ENCODE results near the gene RTN1. TPM values are rescaled to one million over a fixed set of nuclear protein-coding genes. Genes with fewer than 3 reads are reported as not detected.

RTN1 gene
- total and polyA plus RNA-seq, 12 donors, result 0.40 to 5.5 (median 0.91) TPM

- Histone ChIP-seq H3K4me1 (no peaks in the 10 kb centered on the region), H3K27ac (no peak overlapping the region), H3K9me3 (no peaks in the 10 kb centered on the region), H3K27me3 (no peaks in the 10 kb centered on the region), H3K4me3 (no peak overlapping the region), H3K36me3 (no peaks in the 10 kb centered on the region)
- WGBS, 2 donors, result 65 to 70% methylated on average over 3 of the region's 3 CpGs
- DNase-seq, result no peak
- ATAC-seq, result no peak
- TF ChIP-seq CTCF (IDR thresholded peaks at IDR 0.05), result no peak
- intact Hi-C loops (cut with DNase I), result no loop called here
These were observed 119.0 kb downstream of the RTN1 start for GRCh38 chr14:59751578-59751977.

DNA sequence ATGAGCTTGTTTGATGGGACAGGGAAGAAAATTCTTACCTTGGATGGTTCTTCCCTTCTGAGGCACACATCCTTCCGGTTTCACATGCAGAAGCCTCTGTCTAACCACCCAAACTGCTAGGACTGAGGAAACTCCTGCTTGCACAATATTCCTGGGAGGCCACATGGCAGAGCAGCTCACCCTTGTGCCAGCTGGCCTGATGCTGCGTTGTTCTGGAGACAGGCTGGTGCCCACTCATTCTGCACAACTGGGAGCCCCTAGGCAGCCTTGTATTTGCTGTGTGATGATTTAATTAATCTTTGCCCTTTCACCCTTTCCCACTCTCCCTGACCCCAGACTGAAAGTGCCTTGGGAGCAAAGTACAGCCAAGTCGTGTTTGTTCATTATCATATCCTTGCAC, 130.8 kb downstream of the RTN1 start:
- DNase-seq, result no peak
- no peak for TF ChIP-seq CTCF (IDR thresholded peaks at IDR 0.05)
- H3K9me3 ChIP-seq, result peaks cover 0 to 43% (median 14%) of the 10 kb centered on the region in 11 donors
- peak in 1 of 8 donors; percentile 63 for ATAC-seq
- intact Hi-C loops (cut with DNase I), result no loop called here
- 72 to 77% methylated on average over 3 of the region's 3 CpGs for WGBS, 2 donors
- no peak overlapping the region for H3K27ac ChIP-seq
- H3K4me1 ChIP-seq, result no peaks in the 10 kb centered on the region
- H3K4me3 ChIP-seq, result no peak overlapping the region
- peaks cover 0 to 6% (median 0%) of the 10 kb centered on the region in 7 donors for H3K27me3 ChIP-seq
- no peaks in the 10 kb centered on the region for H3K36me3 ChIP-seq

DNA sequence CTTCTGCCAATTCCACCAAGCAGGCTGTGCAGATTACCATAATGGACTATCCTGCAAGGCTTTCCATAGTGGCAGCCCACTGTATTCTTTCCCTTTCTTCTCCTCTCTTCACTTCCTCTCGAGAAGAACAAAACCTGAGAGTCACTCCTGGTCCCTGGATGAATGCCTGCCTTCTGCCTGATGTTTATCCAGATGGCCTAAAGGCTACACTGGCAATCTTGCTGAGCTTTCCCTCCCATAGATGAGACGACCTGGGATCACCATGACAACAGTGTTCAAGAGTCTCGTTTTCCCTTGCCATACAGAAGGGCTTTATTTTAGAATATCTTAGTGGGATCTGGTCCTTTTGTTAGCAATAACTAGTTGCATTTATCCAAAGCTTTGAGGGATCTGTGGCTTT, 142.3 kb downstream of the RTN1 start:
- intact Hi-C loops (cut with DNase I), result no loop called here
- WGBS, 2 donors, result 23 to 32% methylated on average over 3 of the region's 3 CpGs
- DNase-seq (no peak), ATAC-seq (no peak)
- no peak for TF ChIP-seq CTCF (IDR thresholded peaks at IDR 0.05)
- no peak overlapping the region for H3K27ac ChIP-seq
- no peaks in the 10 kb centered on the region for H3K4me1 ChIP-seq
- H3K27me3 ChIP-seq, result no peaks in the 10 kb centered on the region
- H3K36me3 ChIP-seq, result no peaks in the 10 kb centered on the region
- peaks cover 0 to 2% (median 0%) of the 10 kb centered on the region in 11 donors for H3K9me3 ChIP-seq
- no peak overlapping the region for H3K4me3 ChIP-seq

DNA sequence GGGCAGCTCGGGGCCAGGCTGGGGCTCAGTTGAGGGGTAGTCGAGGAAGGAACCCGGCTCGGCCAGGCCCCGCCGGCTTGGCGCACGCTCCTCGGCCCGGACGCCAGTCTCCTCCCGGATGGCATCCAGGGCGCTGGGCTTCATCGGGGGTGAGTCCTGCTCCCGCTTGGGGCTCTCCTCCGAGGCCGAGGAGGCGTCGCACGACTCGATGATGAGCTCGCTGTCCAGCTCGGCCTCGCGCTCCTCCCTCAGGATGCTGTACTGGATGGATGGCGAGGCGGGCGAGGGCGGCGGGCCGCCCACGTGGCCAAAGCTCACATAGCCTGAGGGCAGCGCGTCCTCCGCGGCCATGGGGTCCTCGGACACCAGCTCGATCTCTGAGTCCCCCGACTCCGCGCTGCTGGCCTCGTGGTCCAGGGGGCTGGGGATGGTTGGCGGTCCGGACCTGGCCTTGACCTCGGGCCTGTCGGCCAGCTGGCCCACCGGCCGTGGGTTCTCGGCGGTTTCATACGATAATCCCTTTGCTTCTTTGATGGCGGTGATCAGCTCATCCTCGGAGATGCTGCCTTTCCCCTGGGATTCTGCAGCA, 143.4 kb downstream of the RTN1 start:
- DNase-seq (no peak), ATAC-seq (no peak)
- intact Hi-C loops (cut with DNase I), result no loop called here
- TF ChIP-seq CTCF (IDR thresholded peaks at IDR 0.05), result no peak
- WGBS, 2 donors, result 95 to 96% methylated on average over 47 to 53 of the region's 53 CpGs
- peaks cover 0 to 2% (median 0%) of the 10 kb centered on the region in 11 donors for H3K9me3 ChIP-seq
- no peak overlapping the region for H3K27ac ChIP-seq
- H3K27me3 ChIP-seq, result no peaks in the 10 kb centered on the region
- no peak overlapping the region for H3K4me3 ChIP-seq
- no peaks in the 10 kb centered on the region for H3K4me1 ChIP-seq
- no peaks in the 10 kb centered on the region for H3K36me3 ChIP-seq
